Stimulated activated CD4-positive, alpha-beta T cell treated with anti-CD3 and anti-CD28 coated beads, Interleukin-15, amount 100 ng/mL, for 1 hour (primary cell): ENCODE measurements around the gene LYSMD1.

Experiments used
- DNase-seq, 2 donors: peaks; one replicate each; pipeline ENCODE4 v3.0.0-alpha.2; 2020; ENCODE audit warnings: low read depth in 1 of 2, low spot score in 1 of 2

LYSMD1 gene

DNA sequence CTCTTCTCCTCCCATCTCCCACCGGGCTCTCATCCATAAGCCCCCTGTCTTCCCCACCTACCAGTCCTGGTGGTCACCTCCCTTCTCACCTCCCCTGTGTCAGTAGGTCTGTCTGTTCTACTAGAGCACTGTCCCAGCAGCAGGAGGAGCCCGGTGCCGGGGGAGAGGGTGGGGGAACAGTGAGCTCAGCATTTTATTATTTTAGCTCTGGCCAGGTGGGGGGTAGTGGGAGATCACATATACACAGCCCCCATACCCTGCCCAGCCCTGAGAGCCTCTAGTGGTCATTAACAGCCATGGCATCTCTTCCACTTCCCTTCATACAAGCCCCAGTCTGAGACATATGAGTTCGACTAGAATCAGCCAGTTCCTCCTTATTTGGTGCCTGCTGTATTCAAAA lies 10.2 kb upstream of the LYSMD1 start, which contains the start of gene TMOD4:
TMOD4 (minus strand) TSS at position 119 of the 400 bp plus-strand sequence. CDS start 1,106 bp downstream, outside the sequence.
- DNase-seq, result no peak

DNA sequence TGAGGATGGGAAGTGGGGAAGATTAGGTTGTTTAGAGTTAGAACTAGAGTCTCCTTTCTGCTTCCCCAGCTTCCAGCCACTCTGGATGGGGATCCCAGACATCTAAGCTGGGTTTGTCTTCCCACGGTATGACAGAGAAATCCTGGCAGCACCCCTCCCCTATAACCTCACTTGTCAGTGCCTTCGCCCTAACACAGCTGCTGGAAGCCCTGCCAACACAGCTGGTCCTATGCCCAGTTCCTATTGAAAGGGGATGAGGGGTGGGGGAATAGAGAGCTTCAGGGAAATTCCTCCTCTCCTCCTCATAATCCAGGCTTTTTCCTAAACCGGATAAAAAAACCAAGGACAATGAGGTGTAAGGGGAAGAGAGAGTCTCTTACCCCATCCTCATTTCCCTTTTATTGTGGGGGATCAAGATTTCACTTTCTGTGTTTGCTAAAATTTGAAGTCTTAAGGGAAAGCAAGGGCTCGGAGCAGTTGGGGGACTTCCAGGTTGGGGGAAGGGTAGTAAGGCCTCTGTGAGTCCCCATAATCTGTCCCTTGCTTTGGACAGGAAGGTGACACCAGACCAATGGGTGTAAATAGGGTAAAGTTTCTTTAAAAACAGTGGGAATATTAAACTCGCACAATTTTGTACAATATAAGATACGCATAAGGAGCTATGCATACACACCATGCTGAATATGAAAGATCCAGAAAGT lies 9.5 kb upstream of the LYSMD1 start:
- DNase-seq, result no peak

DNA sequence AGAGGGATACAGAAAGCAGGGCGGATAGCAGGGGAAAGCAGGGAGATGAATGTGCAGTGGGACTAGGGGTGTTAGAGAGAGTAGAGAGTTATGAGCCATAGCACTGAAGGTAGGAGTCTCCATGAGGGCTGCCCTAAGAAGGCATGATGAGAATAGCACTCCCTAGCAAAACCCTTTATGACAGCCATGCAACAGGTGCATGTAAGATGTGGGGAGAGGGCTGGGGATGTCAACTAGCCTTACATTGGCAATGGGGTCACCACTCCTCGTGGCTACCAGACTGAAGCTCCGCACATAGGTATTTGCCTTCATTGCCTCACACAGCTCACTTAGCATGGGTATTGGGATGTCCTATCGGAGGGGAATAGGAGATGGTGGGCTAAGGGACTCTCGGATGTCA lies 5.5 kb upstream of the LYSMD1 start:
- no peak for DNase-seq

DNA sequence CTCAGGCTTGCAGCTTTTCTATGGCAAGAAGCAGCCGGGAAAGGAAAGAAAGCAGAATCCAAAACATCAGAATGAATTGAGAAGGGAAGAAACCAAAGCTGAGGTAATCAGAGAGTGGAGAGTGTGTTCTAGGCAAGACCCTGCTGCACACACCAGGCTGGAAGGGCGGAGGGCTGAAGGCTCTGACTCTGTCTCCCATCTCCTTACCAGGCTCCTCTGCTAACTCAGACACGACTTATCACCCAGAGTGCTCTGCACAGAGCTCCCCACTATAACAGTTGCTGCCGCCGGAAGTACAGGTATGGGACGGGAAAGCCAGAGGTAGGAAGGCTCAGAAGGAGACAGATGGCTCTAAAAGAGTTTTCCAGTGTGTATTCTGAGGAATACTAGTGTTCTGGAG lies 1.4 kb upstream of the LYSMD1 start:
- no peak for DNase-seq

- DNase-seq, result no peak
Measured at GRCh38 chr1:151166505-151166956, 829 bp upstream of the LYSMD1 start.

- DNase-seq, result no peak
Measured at GRCh38 chr1:151165281-151165737, 393 bp downstream of the LYSMD1 start.

DNA sequence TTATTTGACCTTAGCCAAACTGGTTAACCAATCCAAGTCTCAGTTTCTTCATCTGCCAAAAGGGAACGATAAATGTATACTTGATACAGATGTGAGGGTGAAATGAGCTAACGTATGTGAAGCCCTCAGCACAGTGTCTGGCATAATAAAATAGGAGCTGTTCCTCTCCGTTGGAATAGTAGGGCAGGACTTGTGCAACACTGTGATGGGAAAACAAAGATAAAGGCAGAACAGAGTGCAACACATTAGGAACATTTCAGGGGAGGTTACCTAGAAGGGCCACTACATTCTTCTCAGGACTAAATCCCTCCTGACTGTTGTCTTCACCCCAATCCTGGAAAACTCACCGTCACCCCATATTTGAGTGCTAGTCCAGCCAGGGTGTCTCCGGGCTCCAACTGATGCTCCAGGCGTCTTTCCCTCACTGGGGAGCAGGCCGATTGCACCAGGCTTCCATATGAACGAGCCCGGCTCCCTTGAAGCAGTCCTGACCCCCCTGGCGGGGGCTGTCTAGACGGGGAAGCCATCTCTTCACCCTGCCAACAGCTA lies 896 bp downstream of the LYSMD1 start:
- DNase-seq, result no peak

DNA sequence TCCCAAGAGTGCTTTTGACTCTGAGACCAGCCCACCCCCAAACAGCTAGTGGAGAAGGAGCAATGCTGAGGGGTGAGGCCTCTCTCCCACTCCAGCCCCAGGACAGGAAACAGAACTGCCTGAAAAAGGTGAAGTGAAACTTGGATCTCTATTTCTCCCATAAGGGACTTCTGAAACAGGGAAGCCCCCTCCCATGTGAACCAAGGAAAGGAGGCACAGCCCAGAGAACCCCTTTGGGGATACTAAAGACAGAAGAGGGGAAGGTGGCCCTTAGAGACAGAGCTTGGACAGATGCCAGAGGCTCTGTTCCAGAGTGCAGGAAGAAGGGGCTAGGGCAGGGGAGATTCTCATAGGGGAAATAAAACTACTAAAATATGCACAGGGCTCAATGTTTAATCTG lies 6.3 kb downstream of the LYSMD1 start:
- DNase-seq, result no peak

DNA sequence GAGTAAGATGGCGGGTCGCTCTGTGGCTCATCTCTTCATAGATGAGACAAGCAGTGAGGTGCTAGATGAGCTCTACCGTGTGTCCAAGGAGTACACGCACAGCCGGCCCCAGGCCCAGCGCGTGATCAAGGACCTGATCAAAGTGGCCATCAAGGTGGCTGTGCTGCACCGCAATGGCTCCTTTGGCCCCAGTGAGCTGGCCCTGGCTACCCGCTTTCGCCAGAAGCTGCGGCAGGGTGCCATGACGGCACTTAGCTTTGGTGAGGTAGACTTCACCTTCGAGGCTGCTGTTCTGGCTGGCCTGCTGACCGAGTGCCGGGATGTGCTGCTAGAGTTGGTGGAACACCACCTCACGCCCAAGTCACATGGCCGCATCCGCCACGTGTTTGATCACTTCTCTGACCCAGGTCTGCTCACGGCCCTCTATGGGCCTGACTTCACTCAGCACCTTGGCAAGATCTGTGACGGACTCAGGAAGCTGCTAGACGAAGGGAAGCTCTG lies 6.9 kb downstream of the LYSMD1 start:
- no peak for DNase-seq

DNA sequence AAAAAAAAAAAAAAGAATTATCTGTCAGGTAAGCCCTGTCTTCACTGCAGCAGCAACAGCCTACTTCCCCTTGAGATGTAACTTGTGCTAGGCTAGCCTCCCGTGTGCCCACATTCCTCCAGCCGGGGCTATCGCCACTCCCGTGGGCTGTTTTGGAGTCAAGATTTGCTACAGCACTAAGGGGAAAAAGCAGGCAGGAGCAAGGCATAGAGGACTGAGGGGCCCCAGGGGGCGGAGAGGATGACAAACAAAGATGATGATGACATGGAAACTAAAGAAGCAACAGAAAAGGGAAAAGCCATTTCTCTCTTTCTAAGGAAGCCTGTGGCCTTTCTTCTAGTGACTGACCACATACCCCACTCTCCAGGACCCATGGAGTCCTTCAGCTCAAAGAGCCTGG lies 7.4 kb downstream of the LYSMD1 start:
- DNase-seq, result peak in 1 of 2 donors; percentile 33

DNA sequence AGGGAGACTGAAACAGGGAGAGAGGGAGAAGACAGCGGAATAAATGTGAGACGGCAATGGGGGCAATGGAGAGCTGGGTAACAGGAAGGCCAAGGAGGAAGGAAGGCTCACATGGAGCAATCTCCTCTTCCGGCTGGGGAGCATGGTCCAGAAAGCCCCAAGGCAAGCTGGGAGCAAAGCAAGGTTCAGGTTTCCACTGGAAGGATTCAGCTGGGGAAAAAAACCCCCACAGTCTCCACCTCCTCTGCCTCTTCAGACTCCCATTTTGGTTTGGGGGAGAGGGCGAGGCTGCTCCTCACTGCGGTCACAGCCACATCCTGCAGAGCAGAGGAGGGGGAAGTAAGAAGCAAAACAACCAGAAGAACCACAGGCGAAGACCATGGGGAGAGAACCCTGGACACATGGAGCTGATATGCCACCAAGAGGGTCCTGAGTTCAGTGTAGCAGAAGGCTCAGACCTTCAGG lies 8.6 kb downstream of the LYSMD1 start:
- no peak for DNase-seq

GRCh38 chr1:151156515-151156819 lies 9.2 kb downstream of the LYSMD1 start, which contains the start of gene TNFAIP8L2:
Gene TNFAIP8L2, plus strand, starts transcription at chr1:151156649. Its CDS starts 2,049 bp downstream, at chr1:151158698.
- peak; percentile 48 to 59 for DNase-seq

GRCh38 chr1:151147665-151148064 lies 18.0 kb downstream of the LYSMD1 start:
- DNase-seq, result no peak

DNA sequence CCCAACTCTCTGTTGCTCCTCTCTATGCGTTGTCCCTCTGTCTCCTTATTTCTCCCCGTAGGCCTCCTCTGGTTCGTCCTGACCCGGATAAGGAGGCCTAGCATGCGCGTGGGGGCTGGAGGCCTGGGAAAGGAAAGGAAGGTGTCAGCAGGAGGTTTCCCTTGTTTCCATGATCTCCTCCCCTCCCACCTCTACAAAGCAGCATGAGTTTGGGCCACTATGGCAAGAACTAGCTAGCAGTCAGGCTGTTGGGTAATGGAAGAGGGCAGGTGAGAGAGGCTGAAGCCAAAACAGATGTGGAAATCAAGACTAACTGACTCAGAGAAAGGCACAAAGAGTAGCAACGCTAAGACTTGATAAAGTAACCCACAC lies 18.6 kb downstream of the LYSMD1 start:
- DNase-seq, result no peak

DNA sequence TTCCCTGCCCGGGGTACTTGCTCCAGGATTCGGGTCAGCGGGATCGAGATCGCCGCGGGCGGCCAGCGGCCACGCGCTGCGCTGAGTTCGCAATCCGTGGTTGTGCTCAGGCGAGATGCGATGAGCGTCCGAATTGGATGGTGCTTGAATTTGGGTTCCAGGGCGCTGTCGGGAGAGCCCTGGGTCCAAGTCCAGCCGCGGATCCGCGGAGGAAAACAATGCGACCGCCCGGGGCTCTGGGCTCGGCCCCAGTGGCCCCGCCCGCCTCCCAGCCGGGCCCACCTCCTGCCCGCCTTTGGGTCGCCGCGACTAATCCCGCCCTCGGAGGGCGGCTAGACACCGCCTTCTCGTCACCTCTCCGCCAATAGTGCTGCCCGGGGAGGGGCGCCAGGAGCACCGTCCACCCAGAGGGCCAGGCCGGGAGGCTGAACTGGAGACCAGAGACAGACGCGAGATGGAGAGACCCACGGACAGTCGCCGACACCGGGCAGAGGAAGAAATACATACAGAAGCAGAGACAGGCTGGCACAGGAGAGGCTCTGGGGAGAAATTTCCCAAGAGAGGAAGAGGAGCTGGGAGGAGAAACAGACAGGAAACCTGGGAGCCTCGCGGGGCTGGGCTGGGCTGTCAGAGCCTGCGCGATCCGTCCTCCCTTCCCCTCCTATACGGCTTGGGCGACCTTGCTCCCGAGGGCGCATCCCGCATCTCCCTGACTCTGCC lies 19.1 kb downstream of the LYSMD1 start, which contains the start of gene SEMA6C:
SEMA6C (minus strand) TSS at position 220 of the 720 bp plus-strand sequence. CDS start 4,010 bp downstream, outside the sequence.
- DNase-seq, result peak; percentile 74 to 78

GRCh38 chr1:151146072-151146411 lies 19.7 kb downstream of the LYSMD1 start:
- no peak for DNase-seq

DNA sequence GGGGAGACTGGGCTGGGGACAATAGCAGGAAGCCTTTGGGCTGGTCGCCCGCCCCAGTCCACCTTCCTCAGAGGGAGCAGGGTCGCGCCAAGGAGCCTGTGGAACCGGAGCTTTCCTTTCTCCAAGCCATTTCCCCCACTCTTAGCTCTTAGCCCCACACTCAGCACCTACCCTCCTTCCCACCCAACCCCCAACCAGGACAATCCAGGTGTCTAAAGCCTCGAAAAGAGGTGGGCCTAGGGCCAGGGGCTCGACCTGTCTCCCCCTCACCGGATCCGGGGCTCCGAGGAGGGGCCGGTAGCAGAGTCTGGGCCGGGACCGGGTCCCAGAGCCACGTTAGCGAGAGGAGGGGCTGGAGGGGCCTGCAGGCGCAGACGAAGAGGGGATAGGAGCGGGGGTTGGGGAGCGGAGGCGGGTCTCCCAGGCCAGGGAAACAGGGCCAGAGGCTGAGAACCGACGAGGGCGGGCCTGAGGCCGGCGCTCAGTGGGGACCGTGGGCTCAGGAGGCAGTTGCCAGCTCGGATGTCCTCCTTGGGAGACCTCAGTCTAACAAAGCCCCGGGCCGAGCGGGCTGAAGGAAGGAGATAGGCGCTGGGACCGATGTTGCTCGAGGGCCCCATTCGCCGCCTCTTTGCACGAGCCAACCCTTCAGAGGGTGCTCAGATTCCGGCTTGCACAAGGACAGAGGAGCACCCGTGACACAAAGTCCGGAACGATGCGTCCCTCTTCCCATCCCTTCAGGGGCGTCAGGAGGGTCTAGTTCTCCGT lies 20.2 kb downstream of the LYSMD1 start:
- DNase-seq, result no peak

DNA sequence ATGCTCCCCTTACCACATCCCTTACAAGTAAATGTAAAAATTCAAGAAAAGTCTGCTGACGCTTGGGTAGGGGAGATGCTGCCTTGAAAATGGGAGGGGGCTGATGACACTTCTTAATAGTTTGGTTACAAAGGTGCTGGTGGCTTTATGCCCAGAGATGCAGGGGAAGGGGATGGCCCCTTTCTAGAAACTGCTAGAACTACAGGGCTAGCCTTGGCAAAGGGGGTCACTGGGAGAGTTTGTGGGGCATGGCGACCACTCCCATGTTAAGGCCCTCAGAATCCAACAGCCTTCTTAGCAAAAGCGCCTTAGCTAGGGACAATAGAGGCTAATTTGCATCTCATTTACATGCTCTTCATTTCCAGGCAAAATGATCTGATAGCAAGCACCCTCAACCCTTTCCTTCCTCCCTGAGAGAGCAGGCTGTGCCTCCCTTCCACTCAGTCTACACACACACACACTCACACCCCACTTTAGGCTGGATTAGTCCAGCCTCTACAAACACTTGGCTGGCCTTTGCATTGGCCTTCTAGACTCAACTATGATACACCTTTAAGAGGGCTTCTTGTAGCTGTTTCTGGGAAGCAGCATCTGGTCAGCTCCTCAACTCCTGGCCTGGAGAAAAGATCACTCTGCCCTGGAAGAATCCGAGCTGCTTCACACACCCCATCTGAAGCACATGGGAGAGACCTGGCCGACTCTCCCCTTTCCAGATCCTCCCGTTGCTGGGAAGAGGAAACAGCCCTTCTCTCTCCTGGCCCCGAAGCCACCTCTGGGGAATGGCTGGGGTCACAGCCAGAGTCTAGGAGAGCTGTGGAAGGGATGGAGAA lies 21.0 kb downstream of the LYSMD1 start:
- DNase-seq, result no peak

GRCh38 chr1:151143986-151144385 lies 21.7 kb downstream of the LYSMD1 start:
- DNase-seq, result no peak

GRCh38 chr1:151143057-151143435 lies 22.7 kb downstream of the LYSMD1 start:
- DNase-seq, result no peak
